ENCODE measurements around the gene ZFAND2A.

DNA sequence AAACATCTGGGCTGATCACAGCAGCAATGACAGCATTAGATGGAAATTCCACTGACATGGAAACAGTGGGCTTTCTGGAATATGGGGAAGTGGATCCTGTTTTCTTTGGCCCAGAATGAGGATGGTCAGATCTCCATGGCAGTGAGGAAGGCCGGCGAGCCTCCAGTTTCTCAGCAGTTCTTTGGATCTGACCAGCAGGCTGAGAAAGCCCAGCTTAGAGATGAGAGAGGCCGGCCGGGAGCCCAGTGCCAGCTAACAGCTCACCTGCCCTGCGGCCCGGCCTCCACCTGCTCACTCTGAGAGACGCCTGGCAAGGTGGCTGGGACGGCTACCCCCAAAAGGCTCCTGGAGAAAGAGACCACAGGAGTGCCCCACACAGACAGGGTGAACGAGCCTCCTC is 47.9 kb downstream of the ZFAND2A start:
- TF ChIP-seq POLR2A (IDR thresholded peaks at IDR 0.05) = no peak
- TF ChIP-seq, protein P1, sequence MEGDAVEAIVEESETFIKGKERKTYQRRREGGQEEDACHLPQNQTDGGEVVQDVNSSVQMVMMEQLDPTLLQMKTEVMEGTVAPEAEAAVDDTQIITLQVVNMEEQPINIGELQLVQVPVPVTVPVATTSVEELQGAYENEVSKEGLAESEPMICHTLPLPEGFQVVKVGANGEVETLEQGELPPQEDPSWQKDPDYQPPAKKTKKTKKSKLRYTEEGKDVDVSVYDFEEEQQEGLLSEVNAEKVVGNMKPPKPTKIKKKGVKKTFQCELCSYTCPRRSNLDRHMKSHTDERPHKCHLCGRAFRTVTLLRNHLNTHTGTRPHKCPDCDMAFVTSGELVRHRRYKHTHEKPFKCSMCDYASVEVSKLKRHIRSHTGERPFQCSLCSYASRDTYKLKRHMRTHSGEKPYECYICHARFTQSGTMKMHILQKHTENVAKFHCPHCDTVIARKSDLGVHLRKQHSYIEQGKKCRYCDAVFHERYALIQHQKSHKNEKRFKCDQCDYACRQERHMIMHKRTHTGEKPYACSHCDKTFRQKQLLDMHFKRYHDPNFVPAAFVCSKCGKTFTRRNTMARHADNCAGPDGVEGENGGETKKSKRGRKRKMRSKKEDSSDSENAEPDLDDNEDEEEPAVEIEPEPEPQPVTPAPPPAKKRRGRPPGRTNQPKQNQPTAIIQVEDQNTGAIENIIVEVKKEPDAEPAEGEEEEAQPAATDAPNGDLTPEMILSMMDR (IDR thresholded peaks at IDR 0.05) = no peak
- TF ChIP-seq EP300 (IDR thresholded peaks at IDR 0.05) = no peak

Measured in sigmoid colon (tissue), 4 donors.